Lung (tissue), 12 donors: ENCODE results near the gene FSCN2. TPM values are rescaled to one million over a fixed set of nuclear protein-coding genes. Genes with fewer than 3 reads are reported as not detected.
A peak's percentile ranks its signal among the peaks of the same experiment; 100 is the strongest.

Experiments used
- ATAC-seq: fragments of 200-7000 bp; cut with Tn5 transposase; one replicate; pipeline ENCODE4 v1.9.1; 2020; ENCODE audit warnings: moderate number of reproducible peaks; ENCODE audit not compliant: insufficient read depth, low FRiP score
- DNase-seq, 3 donors: peaks; one replicate each; pipeline ENCODE4 v3.0.0-alpha.2; 2013 to 2017
- H3K27ac ChIP-seq, 2 donors: one replicate each; pipeline ENCODE4 v1.5.1; 2013; ENCODE audit warnings: mild to moderate bottlenecking in 2 of 2, moderate library complexity in 2 of 2, control low read depth in 1 of 2, inconsistent platforms in 1 of 2, low read depth in 1 of 2, low read length in 1 of 2
- H3K27me3 ChIP-seq, 3 donors: one replicate each; pipeline ENCODE4 v1.5.1; 2013; ENCODE audit warnings: low read length in 2 of 3; ENCODE audit not compliant: control insufficient read depth in 3 of 3, insufficient read depth in 3 of 3
- H3K36me3 ChIP-seq, 4 donors: one replicate each; pipeline ENCODE4 v1.5.1; 2013; ENCODE audit warnings: low read length in 4 of 4, mild to moderate bottlenecking in 1 of 4, moderate library complexity in 1 of 4; ENCODE audit not compliant: control insufficient read depth in 4 of 4, insufficient read depth in 4 of 4
- H3K4me1 ChIP-seq, 5 donors: one replicate each; pipeline ENCODE4 v1.5.1; 2013; ENCODE audit warnings: low read length in 5 of 5, mild to moderate bottlenecking in 2 of 5, moderate library complexity in 1 of 5; ENCODE audit not compliant: control insufficient read depth in 5 of 5, insufficient read depth in 5 of 5
- H3K4me3 ChIP-seq: one replicate; pipeline ENCODE4 v1.5.1; 2013; ENCODE audit warnings: mild to moderate bottlenecking, control low read depth, moderate library complexity
- H3K9ac ChIP-seq, 2 donors: one replicate each; pipeline ENCODE4 v1.5.1; 2013; ENCODE audit warnings: low read length in 2 of 2, control low read depth in 1 of 2; ENCODE audit not compliant: insufficient read depth in 1 of 2
- H3K9me3 ChIP-seq, 4 donors: one replicate each; pipeline ENCODE4 v1.5.1; 2013; ENCODE audit warnings: low read length in 3 of 4, mild to moderate bottlenecking in 1 of 4, moderate library complexity in 1 of 4; ENCODE audit not compliant: control insufficient read depth in 4 of 4, insufficient read depth in 3 of 4
- WGBS, 2 donors: extraction: QIAGEN DNeasy Blood & Tissue Kit; methylation state at CpG; one replicate each; pipeline ENCODE4 v1.1.7; 2013; 5-methylcytosine and 5-hydroxymethylcytosine counted together
- polyA plus RNA-seq, 2 donors: library from polyadenylated mRNA; stranded (reverse); fragments of 200-250 nt; gene quantifications; one replicate each; pipeline ENCODE4 v1.2.1, GENCODE V29; 2013
- total RNA-seq, 2 donors: library from RNA; depleted of rRNA in 1 of 2; stranded (reverse); fragments of >200 nt in 1 of 2; gene quantifications; one replicate each; pipeline ENCODE4 v1.2.1, GENCODE V29; 2014 to 2021
- TF ChIP-seq, protein P1 (sequence below): IDR thresholded peaks from 2 replicates; pipeline ENCODE4 v1.5.1; 2012; ENCODE audit warnings: mild to moderate bottlenecking; ENCODE audit errors: control extremely low read depth, extremely low read depth
- donor health status: control.
- donor health status: control.
- donor health status: Bipolar disorder and iron deficiency.
- donor health status: healthy.
- donor health status: DM: yes; HTN: yes; CAD: no.

FSCN2 gene
- total and polyA plus RNA-seq, 4 donors = 0.46 to 3.9 (median 1.9) TPM

DNA sequence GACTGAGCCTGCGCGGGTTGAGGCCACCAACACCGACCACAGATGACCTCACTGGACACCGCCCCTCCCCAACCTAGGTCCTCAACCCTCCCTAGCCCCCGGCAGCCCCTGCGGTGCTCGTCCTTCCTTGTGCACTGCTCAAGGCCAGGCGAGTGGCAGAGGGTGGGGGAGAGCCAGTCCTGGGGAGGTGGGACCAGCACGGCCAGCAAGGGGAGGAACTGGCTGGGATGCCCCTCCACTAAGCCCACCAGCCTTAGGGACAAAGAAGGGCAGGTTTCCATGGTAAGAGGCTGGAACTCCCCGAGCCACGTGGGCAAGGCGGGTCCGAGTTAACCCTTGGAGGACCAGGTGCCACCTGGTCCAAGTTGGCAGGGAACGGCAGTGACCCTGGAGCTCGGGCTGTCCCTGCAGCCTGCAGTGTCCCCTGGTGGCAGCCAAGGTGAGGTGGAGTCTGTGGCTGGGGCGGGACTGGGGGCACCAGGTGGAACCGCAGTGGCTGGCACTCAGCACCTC lies 9.2 kb downstream of the FSCN2 start:
- H3K4me1 ChIP-seq = peaks cover 0 to 8% (median 6%) of the 10 kb centered on the region in 5 donors
- H3K36me3 ChIP-seq = peaks cover 0 to 31% (median 3%) of the 10 kb centered on the region in 4 donors
- TF ChIP-seq, protein P1, sequence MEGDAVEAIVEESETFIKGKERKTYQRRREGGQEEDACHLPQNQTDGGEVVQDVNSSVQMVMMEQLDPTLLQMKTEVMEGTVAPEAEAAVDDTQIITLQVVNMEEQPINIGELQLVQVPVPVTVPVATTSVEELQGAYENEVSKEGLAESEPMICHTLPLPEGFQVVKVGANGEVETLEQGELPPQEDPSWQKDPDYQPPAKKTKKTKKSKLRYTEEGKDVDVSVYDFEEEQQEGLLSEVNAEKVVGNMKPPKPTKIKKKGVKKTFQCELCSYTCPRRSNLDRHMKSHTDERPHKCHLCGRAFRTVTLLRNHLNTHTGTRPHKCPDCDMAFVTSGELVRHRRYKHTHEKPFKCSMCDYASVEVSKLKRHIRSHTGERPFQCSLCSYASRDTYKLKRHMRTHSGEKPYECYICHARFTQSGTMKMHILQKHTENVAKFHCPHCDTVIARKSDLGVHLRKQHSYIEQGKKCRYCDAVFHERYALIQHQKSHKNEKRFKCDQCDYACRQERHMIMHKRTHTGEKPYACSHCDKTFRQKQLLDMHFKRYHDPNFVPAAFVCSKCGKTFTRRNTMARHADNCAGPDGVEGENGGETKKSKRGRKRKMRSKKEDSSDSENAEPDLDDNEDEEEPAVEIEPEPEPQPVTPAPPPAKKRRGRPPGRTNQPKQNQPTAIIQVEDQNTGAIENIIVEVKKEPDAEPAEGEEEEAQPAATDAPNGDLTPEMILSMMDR = peak; percentile 20
- 9 to 12% methylated on average over 17 of the region's 17 CpGs for WGBS, 2 donors
- H3K4me3 ChIP-seq = no peak overlapping the region
- peaks cover 0 to 7% (median 0%) of the 10 kb centered on the region in 4 donors for H3K9me3 ChIP-seq
- H3K27ac ChIP-seq = no peak overlapping the region
- DNase-seq = peak in 2 of 3 donors; percentile 56 to 59
- H3K9ac ChIP-seq = no peak overlapping the region
- ATAC-seq = peak; percentile 49
- H3K27me3 ChIP-seq = peaks cover 0 to 17% (median 12%) of the 10 kb centered on the region in 3 donors

DNA sequence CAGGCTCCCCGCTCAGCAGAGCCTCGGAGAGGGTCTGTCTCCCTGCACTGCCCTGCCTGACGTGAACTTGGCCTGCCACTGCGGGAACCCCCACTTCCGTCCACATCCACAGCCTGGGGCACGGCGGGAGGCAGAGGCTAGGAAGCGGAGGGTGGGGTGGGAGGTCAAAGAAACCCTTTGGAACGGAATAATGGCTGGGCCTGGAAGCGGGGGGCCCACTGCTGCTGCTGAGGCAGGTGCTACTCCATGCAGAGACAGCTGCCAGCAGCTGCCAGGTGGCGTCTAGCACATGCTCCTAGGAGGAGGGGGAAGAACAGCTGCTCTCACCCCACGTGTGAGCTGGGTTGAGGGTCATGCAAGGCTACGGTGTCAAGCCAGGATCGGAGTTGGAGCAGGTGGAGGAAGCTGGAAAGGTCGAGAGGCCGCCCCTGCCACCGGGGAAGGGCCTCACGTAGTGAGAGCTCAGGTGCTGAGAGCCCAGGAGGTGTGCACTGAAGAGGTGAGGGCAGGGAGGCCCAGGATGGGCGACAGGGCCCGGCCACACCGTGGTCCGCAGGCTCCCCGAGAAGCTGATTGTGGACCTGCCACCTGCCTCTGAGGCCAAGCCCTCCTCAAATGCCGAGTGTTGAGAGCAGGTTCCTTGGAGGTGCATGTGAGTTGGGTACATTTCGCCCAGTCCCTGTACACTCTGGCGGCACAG lies 9.8 kb downstream of the FSCN2 start:
- Histone ChIP-seq H3K9ac (no peak overlapping the region), H3K36me3 (peaks cover 2 to 37% (median 5%) of the 10 kb centered on the region in 4 donors), H3K27ac (no peak overlapping the region), H3K4me1 (peaks cover 0 to 8% (median 6%) of the 10 kb centered on the region in 5 donors), H3K27me3 (peaks cover 0 to 17% (median 12%) of the 10 kb centered on the region in 3 donors), H3K4me3 (no peak overlapping the region), H3K9me3 (peaks cover 0 to 9% (median 0%) of the 10 kb centered on the region in 4 donors)
- DNase-seq (no peak), ATAC-seq (no peak)
- WGBS, 2 donors = 72 to 79% methylated on average over 24 to 26 of the region's 26 CpGs
- TF ChIP-seq, protein P1 = no peak

DNA sequence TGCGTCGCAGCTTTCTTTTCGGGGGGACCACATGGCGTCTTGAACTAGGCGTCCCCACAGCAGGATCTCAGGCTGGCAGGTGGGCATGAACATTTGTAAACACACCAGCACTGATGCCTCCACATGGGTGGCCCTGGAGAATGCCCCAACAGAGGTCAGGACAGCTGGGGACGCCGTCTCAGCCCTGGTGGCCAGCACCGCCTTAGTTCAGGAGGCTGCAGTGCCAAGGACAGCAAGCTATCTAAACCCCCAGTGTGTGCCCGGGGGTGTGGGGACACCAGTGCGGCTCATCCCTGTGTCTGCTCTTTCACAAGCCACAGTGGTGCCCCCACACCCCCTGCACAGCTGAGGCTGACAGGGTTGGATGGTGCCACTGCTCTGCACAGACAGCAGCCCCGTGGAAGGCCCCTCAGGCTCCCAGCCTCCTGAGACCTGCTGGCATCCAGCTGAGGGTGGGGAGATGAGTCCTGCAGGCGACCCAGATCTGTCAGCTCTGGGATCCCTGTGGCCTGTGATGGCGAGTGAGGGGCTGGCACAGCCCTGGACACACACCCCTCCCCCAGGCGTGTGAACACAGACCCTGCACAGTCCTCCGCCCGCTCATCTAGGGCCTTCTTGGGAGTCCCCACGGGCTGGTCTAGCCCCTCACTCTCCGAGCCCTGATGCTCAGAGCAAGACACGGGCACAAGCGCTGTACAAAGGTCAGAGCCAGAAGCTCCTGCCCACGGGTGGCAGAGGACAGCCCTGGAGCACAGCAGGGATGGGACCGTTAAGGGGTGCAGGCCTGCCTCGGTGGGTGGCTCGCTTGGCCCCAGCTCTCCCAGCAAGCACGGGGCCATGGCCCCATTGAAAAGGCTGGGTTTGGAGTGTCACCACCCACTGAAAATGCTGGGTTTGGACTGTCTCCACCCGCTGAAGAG lies 10.7 kb downstream of the FSCN2 start:
- ATAC-seq (no peak), DNase-seq (no peak)
- H3K36me3 ChIP-seq = peaks cover 3 to 46% (median 6%) of the 10 kb centered on the region in 4 donors
- H3K9me3 ChIP-seq = peaks cover 0 to 8% (median 0%) of the 10 kb centered on the region in 4 donors
- TF ChIP-seq, protein P1 = no peak
- H3K4me3 ChIP-seq = no peak overlapping the region
- 93 to 96% methylated on average over 26 of the region's 26 CpGs for WGBS, 2 donors
- peaks cover 0 to 17% (median 12%) of the 10 kb centered on the region in 3 donors for H3K27me3 ChIP-seq
- H3K9ac ChIP-seq = no peak overlapping the region
- H3K27ac ChIP-seq = no peak overlapping the region
- peaks cover 0 to 8% (median 6%) of the 10 kb centered on the region in 5 donors for H3K4me1 ChIP-seq
